NCI-H82 (cell line): ENCODE measurements around the gene ACOT4.
"Not testable (repeated sequence)": the region's sequence is repeated elsewhere in the genome, so short reads cannot be mapped to it uniquely, and the experiment has no call there.

Source experiments
- DNase-seq: peaks from one replicate; lab custom pipeline; 2025; lab: John Stamatoyannopoulos, UW

Gene ACOT4

DNA sequence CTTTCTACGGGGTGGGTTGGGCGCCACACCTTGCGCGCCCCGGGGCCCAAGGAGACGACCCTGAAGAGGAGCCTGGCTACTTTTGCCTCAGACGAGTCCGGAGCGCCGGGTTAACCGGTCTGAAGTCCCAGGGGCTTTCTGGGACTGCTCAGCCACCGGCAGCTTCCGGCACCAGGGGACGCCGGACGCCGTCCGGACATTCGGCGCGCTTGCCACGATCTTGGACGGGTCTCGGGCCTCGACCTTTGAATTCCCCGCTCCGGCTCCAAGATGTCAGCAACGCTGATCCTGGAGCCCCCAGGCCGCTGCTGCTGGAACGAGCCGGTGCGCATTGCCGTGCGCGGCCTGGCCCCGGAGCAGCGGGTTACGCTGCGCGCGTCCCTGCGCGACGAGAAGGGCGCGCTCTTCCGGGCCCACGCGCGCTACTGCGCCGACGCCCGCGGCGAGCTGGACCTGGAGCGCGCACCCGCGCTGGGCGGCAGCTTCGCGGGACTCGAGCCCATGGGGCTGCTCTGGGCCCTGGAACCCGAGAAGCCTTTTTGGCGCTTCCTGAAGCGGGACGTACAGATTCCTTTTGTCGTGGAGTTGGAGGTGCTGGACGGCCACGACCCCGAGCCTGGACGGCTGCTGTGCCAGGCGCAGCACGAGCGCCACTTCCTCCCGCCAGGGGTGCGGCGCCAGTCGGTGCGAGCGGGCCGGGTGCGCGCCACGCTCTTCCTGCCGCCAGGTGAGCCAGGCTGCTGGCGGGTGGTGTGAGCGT is at the start of gene ACOT4:
Gene ACOT4, plus strand, starts transcription at position 184 of the 760 bp plus-strand sequence. Its CDS starts 87 bp downstream, at position 271.
- no peak for DNase-seq

- not testable (repeated sequence) for DNase-seq
Measured at GRCh38 chr14:73542961-73543360, 48.7 kb upstream of the ACOT4 start.

- DNase-seq = not testable (repeated sequence)
Measured at GRCh38 chr14:73545353-73545752, 46.3 kb upstream of the ACOT4 start.

DNA sequence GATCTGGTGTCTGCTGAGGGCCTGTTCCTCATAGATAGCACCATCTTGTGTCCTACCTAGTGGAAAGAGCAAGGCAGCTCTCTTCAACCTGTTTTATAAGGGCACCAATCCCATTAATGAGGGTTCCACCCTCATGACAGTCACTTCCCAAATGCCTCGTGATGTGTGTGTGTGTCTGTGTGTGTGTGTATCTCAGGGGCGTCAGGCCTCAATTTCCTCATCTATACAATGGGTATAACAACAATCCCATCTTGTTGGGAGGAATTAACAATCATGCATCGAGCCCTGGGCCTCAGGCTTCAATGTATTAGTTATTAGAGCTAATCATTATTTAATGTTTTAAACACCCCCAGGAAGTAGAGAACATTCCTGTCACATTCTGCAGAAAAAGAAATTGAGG is 42.6 kb upstream of the ACOT4 start:
- DNase-seq = not testable (repeated sequence)

GRCh38 chr14:73549889-73550524 is 41.7 kb upstream of the ACOT4 start:
- DNase-seq = not testable (repeated sequence)

- DNase-seq = peak; percentile 43
Measured at GRCh38 chr14:73553845-73554244, 37.8 kb upstream of the ACOT4 start.

DNA sequence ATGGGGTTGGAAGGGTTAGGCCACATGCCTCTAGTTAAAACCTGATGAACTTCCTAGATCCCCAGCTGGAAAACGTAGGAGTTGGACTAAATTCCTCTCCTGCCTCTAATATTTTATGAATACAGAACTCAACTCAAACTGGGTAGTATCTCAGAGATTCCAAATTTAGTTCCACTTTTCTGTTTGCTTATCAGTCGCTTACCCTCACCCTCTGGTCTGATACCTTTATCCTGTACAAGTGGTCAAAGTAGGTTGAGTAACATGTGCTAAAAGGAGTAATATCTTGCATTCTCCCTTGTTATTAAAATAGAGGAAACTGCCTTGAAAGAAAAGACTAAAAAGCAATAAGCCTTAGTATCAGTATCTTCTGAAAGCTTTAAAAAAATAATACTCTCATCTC is 34.5 kb upstream of the ACOT4 start:
- not testable (repeated sequence) for DNase-seq

DNA sequence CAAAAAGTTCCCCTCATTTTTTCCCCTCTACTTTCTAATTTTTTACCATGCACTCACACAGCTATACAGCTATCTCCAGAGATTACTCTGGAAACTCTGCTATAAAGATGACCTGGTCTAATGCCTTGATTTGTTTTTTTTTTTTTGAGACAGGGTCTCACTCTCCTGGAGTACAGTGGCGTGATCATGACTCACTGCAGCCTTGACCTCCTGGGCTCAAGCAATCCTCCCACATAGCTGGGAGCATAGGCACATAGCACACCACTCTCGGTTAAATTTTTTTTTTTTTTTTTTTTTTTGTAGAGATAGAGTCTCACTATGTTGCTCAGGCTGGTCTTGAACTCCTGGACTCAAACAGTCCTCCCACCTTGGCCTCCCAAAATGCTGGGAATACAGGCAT is 33.4 kb upstream of the ACOT4 start:
- not testable (repeated sequence) for DNase-seq

GRCh38 chr14:73562256-73562655 is 29.4 kb upstream of the ACOT4 start:
- not testable (repeated sequence) for DNase-seq

- not testable (repeated sequence) for DNase-seq
Measured at GRCh38 chr14:73562696-73563095, 29.0 kb upstream of the ACOT4 start.

DNA sequence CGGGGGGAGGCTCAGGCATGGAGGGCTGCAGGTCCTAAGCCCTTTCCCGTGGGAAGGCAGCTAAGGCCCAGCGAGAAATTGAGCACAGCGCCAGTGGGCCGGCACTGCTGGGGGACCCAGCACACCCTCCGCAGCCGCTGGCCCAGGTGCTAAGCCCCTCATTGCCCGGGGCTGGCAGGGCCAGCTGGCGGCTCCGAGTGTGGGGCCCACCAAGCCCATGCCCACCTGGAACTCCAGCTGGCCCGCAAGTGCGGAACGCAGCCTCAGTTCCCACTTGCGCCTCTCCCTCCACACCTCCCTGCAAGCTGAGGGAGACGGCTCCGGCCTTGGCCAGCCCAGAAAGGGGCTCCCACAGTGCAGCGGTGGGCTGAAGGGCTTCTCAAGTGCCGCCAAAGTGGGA is 25.2 kb upstream of the ACOT4 start:
- DNase-seq = not testable (repeated sequence)

DNA sequence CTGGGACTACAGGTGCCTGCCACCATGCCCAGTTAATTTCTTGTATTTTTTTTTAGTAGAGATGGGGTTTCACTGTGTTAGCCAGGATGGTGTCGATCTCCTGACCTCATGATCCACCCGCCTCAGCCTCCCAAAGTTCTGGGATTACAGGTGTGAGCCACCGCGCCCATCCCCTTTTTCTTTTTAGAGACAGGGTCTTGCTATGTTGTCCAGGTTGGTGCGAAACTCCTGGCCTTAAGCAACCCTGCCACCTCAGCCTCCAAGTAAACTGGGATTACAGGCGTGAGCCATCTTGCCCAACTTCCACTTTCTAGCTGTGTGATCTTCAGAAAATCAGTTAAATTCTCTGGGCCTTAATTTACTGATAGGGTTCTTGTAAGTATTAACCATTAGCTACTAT is 24.7 kb upstream of the ACOT4 start:
- DNase-seq = not testable (repeated sequence)

GRCh38 chr14:73567358-73567757 is 24.3 kb upstream of the ACOT4 start:
- DNase-seq = no peak

DNA sequence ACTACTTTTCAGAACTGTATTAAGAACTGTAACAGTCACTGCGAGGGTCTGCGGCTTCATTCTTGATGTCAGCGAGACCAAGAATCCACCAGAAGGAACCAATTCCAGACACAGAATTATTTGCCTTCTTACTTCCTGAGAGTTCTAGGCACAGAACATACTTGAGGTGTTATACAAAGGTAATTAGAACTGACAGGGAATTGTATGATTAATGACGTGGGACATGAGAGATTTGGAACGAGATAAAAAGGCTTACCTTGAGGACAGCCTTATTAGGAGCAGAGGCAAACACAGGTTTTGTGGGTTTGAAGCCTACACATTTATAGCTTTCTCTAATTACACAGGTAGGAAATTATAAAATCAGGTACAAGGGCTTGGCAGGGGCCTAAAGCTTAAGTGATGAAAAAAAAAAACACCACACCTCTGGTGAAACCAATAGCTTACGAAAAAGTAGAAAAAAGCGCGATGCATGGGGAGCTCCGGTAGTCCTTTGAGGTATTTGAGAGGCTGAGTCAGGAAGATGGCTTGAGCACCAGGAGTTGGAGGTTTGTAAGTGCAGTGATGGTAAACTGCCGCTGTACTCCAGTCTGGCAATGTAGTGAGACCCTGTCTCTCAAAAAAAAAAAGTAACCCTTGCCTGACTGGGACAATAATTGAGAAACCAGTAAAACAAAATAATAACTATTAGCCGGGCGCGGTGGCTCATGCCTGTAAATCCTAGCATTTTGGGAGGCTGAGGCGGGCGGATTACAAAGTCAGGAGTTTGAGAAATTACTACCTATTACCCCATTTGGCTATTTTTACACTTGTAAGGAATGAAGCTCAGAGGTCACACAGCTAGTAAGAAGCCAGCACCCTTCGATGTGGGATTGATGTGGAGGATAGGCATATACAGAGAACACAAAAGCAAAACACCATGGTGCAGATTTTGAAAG is 23.5 kb upstream of the ACOT4 start:
- peak; percentile 30 for DNase-seq

- DNase-seq = not testable (repeated sequence)
Measured at GRCh38 chr14:73568886-73569184, 22.8 kb upstream of the ACOT4 start.

GRCh38 chr14:73569185-73569958 is 22.3 kb upstream of the ACOT4 start, which contains the start of gene ACOT2:
Gene ACOT2, plus strand, starts transcription at chr14:73569213. Its CDS starts 28 bp downstream, at chr14:73569241.
- peak; percentile 86 for DNase-seq

DNA sequence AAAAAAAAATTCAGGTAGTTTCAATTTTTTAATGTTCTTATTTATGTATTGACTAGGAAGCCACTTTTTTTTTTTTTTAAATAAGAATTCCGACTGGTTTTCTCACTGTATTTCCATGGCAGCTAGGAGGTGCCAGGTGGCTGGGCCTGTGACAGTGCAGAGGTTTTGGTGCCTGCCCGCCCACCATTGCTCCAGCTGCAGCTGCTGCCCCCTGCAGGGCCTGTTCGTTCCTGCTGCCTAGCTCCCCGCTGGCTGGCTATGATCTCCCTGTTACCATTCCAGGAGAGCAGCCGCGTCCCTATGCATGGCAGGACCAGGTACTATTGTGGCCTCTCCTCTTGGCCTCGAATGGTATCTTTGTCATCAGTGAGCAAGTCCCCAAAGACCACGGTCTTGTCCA is 20.8 kb upstream of the ACOT4 start:
- peak; percentile 57 for DNase-seq

- DNase-seq = not testable (repeated sequence)
Measured at GRCh38 chr14:73573034-73573433, 18.6 kb upstream of the ACOT4 start.

- DNase-seq = not testable (repeated sequence)
Measured at GRCh38 chr14:73573740-73574139, 17.9 kb upstream of the ACOT4 start.

DNA sequence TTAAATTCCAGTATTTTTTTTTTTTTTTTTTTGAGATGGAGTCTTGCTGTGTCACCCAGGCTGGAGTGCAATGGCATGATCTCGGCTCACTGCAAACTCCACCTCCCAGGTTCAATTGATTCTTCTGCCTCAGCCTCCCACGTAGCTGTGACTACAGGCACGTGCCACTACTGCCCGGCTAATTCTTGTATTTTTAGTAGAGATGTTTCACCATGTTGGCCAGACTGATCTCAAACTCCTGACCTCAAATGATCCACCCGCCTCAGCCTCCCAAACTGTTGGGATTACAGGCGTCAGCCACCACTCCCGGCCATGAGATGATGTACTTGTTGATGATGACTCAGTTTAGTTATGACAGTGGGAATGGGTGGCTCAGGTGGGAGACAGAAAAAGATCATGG is 17.4 kb upstream of the ACOT4 start:
- not testable (repeated sequence) for DNase-seq

- no peak for DNase-seq
Measured at GRCh38 chr14:73576391-73576790, 15.3 kb upstream of the ACOT4 start.

GRCh38 chr14:73577214-73577613 is 14.5 kb upstream of the ACOT4 start:
- not testable (repeated sequence) for DNase-seq
